Mesodermal cell (in vitro differentiated cells): ENCODE data around the gene ACSL5.
"Not testable (repeated sequence)": the region's sequence is repeated elsewhere in the genome, so short reads cannot be mapped to it uniquely, and the experiment has no call there.

ENCODE experiments used
- H3K27ac ChIP-seq: 2 replicates; pipeline ENCODE4 v1.7.0; 2013; ENCODE audit warnings: mild to moderate bottlenecking, low read depth, low read length, moderate library complexity; ENCODE audit not compliant: severe bottlenecking
- H3K36me3 ChIP-seq: 2 replicates; pipeline ENCODE4 v1.7.1; 2013; ENCODE audit warnings: mild to moderate bottlenecking, low read length, moderate library complexity; ENCODE audit not compliant: control insufficient read depth, insufficient read depth
- H3K4me1 ChIP-seq: one replicate; pipeline ENCODE4 v1.7.1; 2013; ENCODE audit warnings: mild to moderate bottlenecking, low read length; ENCODE audit not compliant: insufficient read depth, control insufficient read depth, poor library complexity, severe bottlenecking
- H3K4me3 ChIP-seq: 2 replicates; pipeline ENCODE4 v1.7.0; 2013; ENCODE audit warnings: low read length, control low read depth, mild to moderate bottlenecking; ENCODE audit not compliant: insufficient read depth, poor library complexity, severe bottlenecking; ENCODE audit errors: extremely low read depth
- H3K9me3 ChIP-seq: 2 replicates; pipeline ENCODE4 v1.7.1; 2013; ENCODE audit warnings: mild to moderate bottlenecking, low read length, moderate library complexity; ENCODE audit not compliant: control insufficient read depth
- WGBS, 2 experiments: methylation state at CpG; one replicate each; pipeline ENCODE4 v1.1.5; 2013; ENCODE audit warnings: missing lambda C conversion rate in 2 of 2; ENCODE audit not compliant: insufficient coverage in 2 of 2; 5-methylcytosine and 5-hydroxymethylcytosine counted together

Gene ACSL5

DNA sequence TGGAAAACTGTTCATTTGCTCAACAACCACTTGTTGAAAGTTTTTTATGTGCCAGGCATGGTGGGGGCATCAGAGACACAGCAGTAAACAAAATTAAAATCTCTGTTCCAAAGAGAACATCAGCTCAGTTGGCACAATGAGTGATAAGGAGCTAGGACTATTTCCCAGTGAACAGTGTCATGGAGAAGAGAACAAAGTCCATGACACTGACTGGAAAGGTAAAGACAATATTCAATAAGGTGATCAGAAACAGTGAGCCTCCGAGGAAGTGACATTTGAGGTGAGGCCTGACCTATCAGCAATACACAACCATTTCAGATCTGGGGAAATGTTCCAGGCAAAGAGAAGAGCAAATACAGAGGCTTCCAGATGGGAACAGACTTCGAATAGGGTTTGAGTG is 14.6 kb downstream of the ACSL5 start:
- Histone ChIP-seq H3K36me3 (no peaks in the 10 kb centered on the region), H3K4me1 (peaks cover 8% of the 10 kb centered on the region), H3K27ac (peak overlapping the region; percentile 90), H3K4me3 (no peak overlapping the region), H3K9me3 (no peaks in the 10 kb centered on the region)
- no CpG with 5 or more reads among the region's 2 CpGs for WGBS, 2 experiments

DNA sequence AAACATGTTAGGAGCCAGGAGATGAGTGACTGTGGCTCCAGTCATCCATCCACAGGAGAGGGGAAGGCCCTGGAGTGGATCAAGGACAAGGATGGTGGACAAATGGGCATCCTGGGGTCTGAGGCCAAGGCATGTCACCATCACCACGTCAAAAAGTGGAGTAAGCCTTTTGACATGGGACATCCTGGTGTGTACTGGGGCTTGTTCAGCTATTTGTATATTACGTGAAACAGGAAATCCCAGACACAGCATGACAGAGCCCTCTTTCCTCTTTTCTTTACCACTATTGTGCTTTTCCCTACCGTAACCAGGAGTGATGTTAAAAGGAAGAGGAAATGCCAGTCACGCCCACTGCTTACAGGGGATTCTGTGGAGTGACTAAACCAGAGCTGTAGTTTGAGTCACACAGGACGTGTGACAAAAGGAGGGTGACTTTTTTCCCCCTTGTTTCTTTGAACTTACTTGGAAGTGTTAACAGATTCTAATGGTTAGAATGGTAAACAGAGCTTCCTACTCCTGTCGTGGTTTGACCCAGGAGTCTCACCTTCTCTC is 15.4 kb downstream of the ACSL5 start:
- Histone ChIP-seq H3K9me3 (no peaks in the 10 kb centered on the region), H3K27ac (peak overlapping the region; percentile 90)

GRCh38 chr10:112390125-112390703 is 16.3 kb downstream of the ACSL5 start:
- Histone ChIP-seq H3K36me3 (no peaks in the 10 kb centered on the region), H3K4me3 (no peak overlapping the region), H3K27ac (no peak overlapping the region), H3K4me1 (peaks cover 7% of the 10 kb centered on the region), H3K9me3 (no peaks in the 10 kb centered on the region)
- no CpG with 5 or more reads among the region's 3 CpGs for WGBS, 2 experiments

More for the DNA sequence above, 15.4 kb downstream of the ACSL5 start:
- H3K36me3 ChIP-seq = no peaks in the 10 kb centered on the region
- H3K4me3 ChIP-seq = no peak overlapping the region
- 28 to 50% methylated on average over 1 to 2 of the region's 6 CpGs for WGBS, 2 experiments
- H3K4me1 ChIP-seq = peaks cover 7% of the 10 kb centered on the region

DNA sequence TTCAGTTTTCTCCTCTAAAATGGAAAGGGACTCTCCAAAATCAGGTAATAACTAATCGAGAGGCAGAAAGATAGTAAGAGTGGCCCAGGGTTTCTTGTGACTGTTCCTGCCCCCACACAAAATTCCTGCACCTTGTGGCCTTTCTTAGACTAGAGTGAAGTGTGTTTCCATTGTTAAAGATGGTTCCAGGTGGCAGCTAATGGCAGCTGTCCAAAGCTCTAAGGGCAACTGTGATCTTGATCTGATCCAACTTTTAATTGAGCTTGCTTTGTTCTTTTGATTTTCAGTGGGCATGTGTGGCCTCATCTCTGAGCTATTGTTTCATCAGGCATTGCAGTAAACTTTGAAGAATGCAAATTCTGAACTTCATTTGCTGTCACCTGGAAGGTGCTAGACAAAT is 19.4 kb downstream of the ACSL5 start:
- 100% methylated on average over 1 of the region's 1 CpG; no CpG with 5 or more reads in 1 of the 2 experiments for WGBS, 2 experiments
- H3K27ac ChIP-seq = no peak overlapping the region
- no peaks in the 10 kb centered on the region for H3K9me3 ChIP-seq
- no peaks in the 10 kb centered on the region for H3K36me3 ChIP-seq
- H3K4me3 ChIP-seq = no peak overlapping the region
- peaks cover 7% of the 10 kb centered on the region for H3K4me1 ChIP-seq

- 83 to 100% methylated on average over 1 of the region's 2 CpGs for WGBS, 2 experiments
- Histone ChIP-seq H3K27ac (no peak overlapping the region), H3K36me3 (no peaks in the 10 kb centered on the region), H3K4me3 (no peak overlapping the region), H3K4me1 (peaks cover 7% of the 10 kb centered on the region), H3K9me3 (no peaks in the 10 kb centered on the region)
Measured at GRCh38 chr10:112393827-112394226, 19.9 kb downstream of the ACSL5 start.

GRCh38 chr10:112394475-112394875 is 20.6 kb downstream of the ACSL5 start:
- no peak overlapping the region for H3K4me3 ChIP-seq
- peaks cover 4% of the 10 kb centered on the region for H3K4me1 ChIP-seq
- no peaks in the 10 kb centered on the region for H3K9me3 ChIP-seq
- H3K36me3 ChIP-seq = no peaks in the 10 kb centered on the region
- 86% methylated on average over 1 of the region's 5 CpGs; no CpG with 5 or more reads in 1 of the 2 experiments for WGBS, 2 experiments
- H3K27ac ChIP-seq = no peak overlapping the region

DNA sequence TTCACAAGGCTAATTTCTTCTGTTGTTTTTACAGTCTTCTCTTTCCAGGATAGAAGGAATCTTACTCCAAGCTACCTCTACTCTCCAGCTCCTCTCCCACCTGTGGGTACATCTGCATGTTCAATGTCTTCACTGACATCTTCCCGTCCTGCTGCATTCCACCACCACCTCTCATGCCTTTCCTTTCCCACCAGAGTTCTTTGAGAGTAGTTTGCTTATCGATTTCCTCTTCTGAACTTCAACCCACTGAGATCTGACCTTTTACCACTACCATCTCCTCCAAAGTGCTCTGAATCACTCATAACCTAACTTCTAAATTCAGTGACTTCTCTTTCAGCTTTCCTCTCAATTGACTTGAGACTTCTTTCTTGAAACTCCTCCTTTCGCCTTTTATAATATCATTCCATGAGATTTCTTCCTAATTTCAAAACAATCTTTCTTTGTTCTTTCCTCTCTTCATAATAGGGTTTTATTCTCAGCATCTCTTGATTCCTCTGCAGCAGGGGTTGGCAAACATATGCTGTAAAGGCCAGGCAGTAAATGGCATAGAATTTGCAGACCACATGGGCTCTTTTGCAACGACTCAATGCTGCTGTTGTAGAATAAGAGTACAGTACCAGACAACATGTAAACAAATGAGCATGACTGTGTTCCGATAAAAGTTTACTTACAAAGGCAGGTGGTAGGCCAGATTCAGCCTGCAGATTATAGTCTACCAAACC is 22.1 kb downstream of the ACSL5 start:
- Histone ChIP-seq H3K36me3 (no peaks in the 10 kb centered on the region), H3K27ac (no peak overlapping the region), H3K9me3 (no peaks in the 10 kb centered on the region), H3K4me1 (no peaks in the 10 kb centered on the region), H3K4me3 (no peak overlapping the region)
- 88 to 90% methylated on average over 4 to 5 of the region's 5 CpGs for WGBS, 2 experiments

DNA sequence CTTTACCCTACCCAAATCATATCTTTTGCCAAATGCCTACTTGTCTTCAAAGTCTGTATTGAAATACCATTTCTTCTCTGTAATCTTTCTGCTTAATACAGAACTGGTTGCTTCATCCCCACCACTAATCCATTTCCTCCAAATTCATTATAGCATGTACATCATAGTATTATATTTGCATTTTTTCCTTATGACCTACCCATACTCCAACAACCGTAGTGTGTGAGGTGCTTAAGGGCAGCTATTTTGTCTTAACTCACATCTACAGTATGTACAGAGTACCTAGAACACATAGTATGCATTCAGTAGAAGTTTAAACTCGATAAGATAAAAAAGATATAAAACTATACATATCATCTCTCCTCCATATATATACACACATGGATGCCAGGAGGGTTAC is 23.7 kb downstream of the ACSL5 start:
- 100% methylated on average over 1 of the region's 2 CpGs; no CpG with 5 or more reads in 1 of the 2 experiments for WGBS, 2 experiments
- Histone ChIP-seq H3K27ac (no peak overlapping the region), H3K4me1 (no peaks in the 10 kb centered on the region), H3K9me3 (no peaks in the 10 kb centered on the region), H3K4me3 (no peak overlapping the region), H3K36me3 (no peaks in the 10 kb centered on the region)

GRCh38 chr10:112402917-112403316 is 29.0 kb downstream of the ACSL5 start:
- H3K4me3 ChIP-seq = no peak overlapping the region
- no peaks in the 10 kb centered on the region for H3K9me3 ChIP-seq
- H3K27ac ChIP-seq = no peak overlapping the region
- H3K36me3 ChIP-seq = no peaks in the 10 kb centered on the region
- WGBS, 2 experiments = 60 to 80% methylated on average over 1 of the region's 2 CpGs
- H3K4me1 ChIP-seq = peaks cover 5% of the 10 kb centered on the region

GRCh38 chr10:112404617-112405016 is 30.7 kb downstream of the ACSL5 start:
- peaks cover 5% of the 10 kb centered on the region for H3K4me1 ChIP-seq
- 93% methylated on average over 3 of the region's 3 CpGs; no CpG with 5 or more reads in 1 of the 2 experiments for WGBS, 2 experiments
- no peak overlapping the region for H3K4me3 ChIP-seq
- no peaks in the 10 kb centered on the region for H3K36me3 ChIP-seq
- no peaks in the 10 kb centered on the region for H3K9me3 ChIP-seq
- H3K27ac ChIP-seq = no peak overlapping the region

DNA sequence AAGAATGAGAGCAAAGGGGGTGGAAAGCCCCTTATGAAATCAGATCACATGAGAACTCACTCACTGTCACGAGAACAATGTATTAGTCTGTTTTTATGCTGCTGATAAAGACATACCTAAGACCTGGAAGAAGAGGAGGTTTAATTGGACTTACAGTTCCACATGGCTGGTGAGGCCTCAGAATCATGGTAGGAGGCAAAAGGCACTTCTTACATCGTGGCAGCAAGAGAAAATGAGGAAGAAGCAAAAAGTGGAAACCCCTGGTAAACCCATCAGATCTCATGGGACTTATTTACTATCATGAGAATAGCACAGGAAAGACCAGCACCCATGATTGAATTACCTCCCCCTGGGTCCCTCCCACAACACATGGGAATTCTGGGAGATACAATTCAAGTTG is 32.9 kb downstream of the ACSL5 start:
- H3K36me3 ChIP-seq, H3K4me3 ChIP-seq, H3K4me1 ChIP-seq, H3K9me3 ChIP-seq, H3K27ac ChIP-seq: not testable (repeated sequence)
- no CpG with 5 or more reads among the region's 2 CpGs for WGBS, 2 experiments
